Gastrocnemius medialis (tissue), 4 donors: ENCODE data around the gene PHF2.

Source experiments
- POLR2A ChIP-seq, 2 donors: fragments of 450-650 bp; IDR thresholded peaks; one replicate each; pipeline ENCODE4 v1.6.1; 2017; ENCODE audit warnings: antibody characterized with exemption in 2 of 2, mild to moderate bottlenecking in 2 of 2, moderate library complexity in 2 of 2
- TF ChIP-seq, protein P1 (sequence below), 5 experiments: fragments of 450-650 bp in 3 of 5; fragments of 200-600 bp in 2 of 5; sonication (generic) in 2 of 5; IDR thresholded peaks in 4 of 5; conservative IDR thresholded peaks in 1 of 5; 1 replicate in 4 of 5; 2 replicates in 1 of 5; pipeline ENCODE4 v1.5.1; 2016 to 2019; ENCODE audit warnings: antibody characterized with exemption in 5 of 5, mild to moderate bottlenecking in 3 of 5, moderate library complexity in 3 of 5

DNA sequence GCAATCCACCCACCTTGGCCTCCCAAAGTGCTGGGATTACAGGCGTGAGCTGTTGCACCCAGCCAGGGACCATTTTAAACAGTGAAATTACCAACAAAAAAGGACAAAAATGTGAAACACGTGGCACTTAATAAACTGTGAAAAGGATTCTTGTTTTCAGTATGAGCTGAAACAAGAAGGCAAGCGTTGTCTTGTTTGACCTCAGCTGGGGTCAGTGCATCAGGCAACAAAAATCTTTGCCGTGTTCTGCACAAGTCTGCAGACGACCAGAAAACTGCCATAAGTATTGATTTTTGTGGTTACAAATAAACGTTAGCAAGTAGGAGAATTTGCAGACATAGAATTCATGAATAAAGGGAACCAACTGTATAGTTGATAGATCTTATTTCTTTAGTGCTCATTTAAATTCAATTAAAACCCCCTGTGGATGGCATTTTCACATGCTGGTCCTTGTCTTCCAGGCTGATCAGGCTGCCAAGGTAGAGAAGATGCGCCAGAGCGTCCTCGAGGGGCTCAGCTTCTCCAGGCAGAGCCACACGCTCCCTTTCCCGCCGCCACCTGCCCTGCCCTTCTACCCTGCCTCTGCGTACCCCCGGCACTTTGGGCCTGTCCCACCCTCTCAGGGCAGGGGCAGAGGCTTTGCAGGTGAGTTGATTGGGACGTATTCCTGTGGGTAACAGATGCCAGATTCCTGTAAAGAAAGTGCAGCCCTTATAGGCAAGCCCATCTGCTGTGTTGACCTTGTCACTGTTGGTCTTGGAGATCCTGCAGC lies 18.8 kb upstream of the PHF2 start:
- TF ChIP-seq, protein P1, sequence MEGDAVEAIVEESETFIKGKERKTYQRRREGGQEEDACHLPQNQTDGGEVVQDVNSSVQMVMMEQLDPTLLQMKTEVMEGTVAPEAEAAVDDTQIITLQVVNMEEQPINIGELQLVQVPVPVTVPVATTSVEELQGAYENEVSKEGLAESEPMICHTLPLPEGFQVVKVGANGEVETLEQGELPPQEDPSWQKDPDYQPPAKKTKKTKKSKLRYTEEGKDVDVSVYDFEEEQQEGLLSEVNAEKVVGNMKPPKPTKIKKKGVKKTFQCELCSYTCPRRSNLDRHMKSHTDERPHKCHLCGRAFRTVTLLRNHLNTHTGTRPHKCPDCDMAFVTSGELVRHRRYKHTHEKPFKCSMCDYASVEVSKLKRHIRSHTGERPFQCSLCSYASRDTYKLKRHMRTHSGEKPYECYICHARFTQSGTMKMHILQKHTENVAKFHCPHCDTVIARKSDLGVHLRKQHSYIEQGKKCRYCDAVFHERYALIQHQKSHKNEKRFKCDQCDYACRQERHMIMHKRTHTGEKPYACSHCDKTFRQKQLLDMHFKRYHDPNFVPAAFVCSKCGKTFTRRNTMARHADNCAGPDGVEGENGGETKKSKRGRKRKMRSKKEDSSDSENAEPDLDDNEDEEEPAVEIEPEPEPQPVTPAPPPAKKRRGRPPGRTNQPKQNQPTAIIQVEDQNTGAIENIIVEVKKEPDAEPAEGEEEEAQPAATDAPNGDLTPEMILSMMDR (IDR thresholded peaks at IDR 0.05 in 4 of 5, conservative IDR thresholded peaks at IDR 0.05 in 1 of 5) = no peak
- no peak for TF ChIP-seq POLR2A (IDR thresholded peaks at IDR 0.05)
